SK-N-SH treated with all-trans-retinoic acid at 6 μM for 48 hours (cell line): ENCODE results near the gene ROM1.
A peak's percentile ranks its signal among the peaks of the same experiment; 100 is the strongest.

Experiments
- ATAC-seq: fragments of 200-7000 bp; cut with Tn5 transposase; 3 replicates; pipeline ENCODE4 v1.9.1; 2020; ENCODE audit warnings: mild to moderate bottlenecking, moderate library complexity
- ARNTL ChIP-seq: fragments of 450-650 bp; formaldehyde crosslinking; IDR thresholded peaks from 2 replicates; pipeline ENCODE4 v1.5.0; 2020; ENCODE audit warnings: low read depth, mild to moderate bottlenecking, moderate library complexity, borderline replicate concordance
- BACH2 ChIP-seq: fragments of 250-450 bp; sonication (Bioruptor Pico); IDR thresholded peaks from 2 replicates; pipeline ENCODE4 v1.9.0; 2021; ENCODE audit warnings: mild to moderate bottlenecking, borderline replicate concordance
- CSRNP3 ChIP-seq: fragments of 250-450 bp; sonication (Bioruptor Pico); IDR thresholded peaks from 2 replicates; pipeline ENCODE4 v1.5.1; 2021; ENCODE audit warnings: mild to moderate bottlenecking, moderate library complexity
- GLIS3 ChIP-seq: fragments of 250-450 bp; sonication (Bioruptor Pico); IDR thresholded peaks from 2 replicates; pipeline ENCODE4 v1.5.0; 2020; ENCODE audit warnings: mild to moderate bottlenecking, moderate library complexity
- ISL1 ChIP-seq: fragments of 250-450 bp; sonication (Bioruptor Pico); IDR thresholded peaks from 2 replicates; pipeline ENCODE4 v2.1.2; 2022; ENCODE audit warnings: mild to moderate bottlenecking, moderate library complexity
- OSR1 ChIP-seq: fragments of 250-450 bp; sonication (Bioruptor Pico); IDR thresholded peaks from 2 replicates; pipeline ENCODE4 v1.8.0; 2022; ENCODE audit warnings: moderate library complexity, mild to moderate bottlenecking, inconsistent platforms
- PPARA ChIP-seq: fragments of 250-450 bp; sonication (Bioruptor Pico); IDR thresholded peaks from 2 replicates; pipeline ENCODE4 v1.5.0; 2020; ENCODE audit warnings: mild to moderate bottlenecking, borderline replicate concordance
- RARB ChIP-seq: fragments of 250-450 bp; sonication (Bioruptor Pico); IDR thresholded peaks from 2 replicates; pipeline ENCODE4 v1.8.0; 2021; ENCODE audit warnings: mild to moderate bottlenecking, moderate library complexity
- SNAI2 ChIP-seq: fragments of 250-450 bp; sonication (Bioruptor Pico); IDR thresholded peaks from 2 replicates; pipeline ENCODE4 v1.5.0; 2020; ENCODE audit warnings: mild to moderate bottlenecking, moderate library complexity
- TCF4 ChIP-seq: fragments of 250-450 bp; sonication (Bioruptor Pico); IDR thresholded peaks from 2 replicates; pipeline ENCODE4 v1.8.0; 2021; ENCODE audit warnings: mild to moderate bottlenecking, moderate library complexity, borderline replicate concordance
- TOX ChIP-seq: fragments of 250-450 bp; sonication (Bioruptor Pico); IDR thresholded peaks from 2 replicates; pipeline ENCODE4 v1.8.0; 2021; ENCODE audit warnings: mild to moderate bottlenecking, moderate library complexity, borderline replicate concordance
- TSHZ2 ChIP-seq: fragments of 250-450 bp; sonication (Bioruptor Pico); IDR thresholded peaks from 2 replicates; pipeline ENCODE4 v1.5.0; 2020; ENCODE audit warnings: mild to moderate bottlenecking, moderate library complexity
- ZC3H10 ChIP-seq: fragments of 250-450 bp; sonication (Bioruptor Pico); IDR thresholded peaks from 2 replicates; pipeline ENCODE4 v1.5.1; 2021; ENCODE audit warnings: mild to moderate bottlenecking, moderate library complexity
- ZFP3 ChIP-seq: fragments of 250-450 bp; sonication (Bioruptor Pico); IDR thresholded peaks from 2 replicates; pipeline ENCODE4 v1.5.0; 2020; ENCODE audit warnings: mild to moderate bottlenecking, moderate library complexity
- ZFP30 ChIP-seq: fragments of 450-650 bp; formaldehyde crosslinking; IDR thresholded peaks from 2 replicates; pipeline ENCODE4 v1.5.0; 2022; ENCODE audit warnings: mild to moderate bottlenecking, moderate library complexity
- ZNF565 ChIP-seq: fragments of 450-650 bp; formaldehyde crosslinking; conservative IDR thresholded peaks from 2 replicates; pipeline ENCODE4 v1.5.0; 2020; ENCODE audit warnings: low read depth, mild to moderate bottlenecking, moderate library complexity
- ZNF70 ChIP-seq: fragments of 450-650 bp; formaldehyde crosslinking; IDR thresholded peaks from 2 replicates; pipeline ENCODE4 v1.5.0; 2020; ENCODE audit warnings: mild to moderate bottlenecking, moderate library complexity
- ZNF8 ChIP-seq: fragments of 450-650 bp; formaldehyde crosslinking; IDR thresholded peaks from 2 replicates; pipeline ENCODE4 v1.5.0; 2020; ENCODE audit warnings: mild to moderate bottlenecking, moderate library complexity
- TF ChIP-seq, protein P1 (sequence below): fragments of 250-450 bp; sonication (Bioruptor Pico); IDR thresholded peaks from 2 replicates; pipeline ENCODE4 v1.5.1; 2020; ENCODE audit warnings: low read depth, mild to moderate bottlenecking, moderate library complexity
- TF ChIP-seq, protein P2 (sequence below): fragments of 250-450 bp; sonication (Bioruptor Pico); IDR thresholded peaks from 2 replicates; pipeline ENCODE4 v1.8.0; 2020; ENCODE audit warnings: mild to moderate bottlenecking, moderate library complexity, borderline replicate concordance
- TF ChIP-seq, protein P3 (sequence below): fragments of 250-450 bp; sonication (Bioruptor Pico); IDR thresholded peaks from 2 replicates; pipeline ENCODE4 v1.8.0; 2021; ENCODE audit warnings: low read depth, mild to moderate bottlenecking, moderate library complexity, borderline replicate concordance

ROM1 gene

DNA sequence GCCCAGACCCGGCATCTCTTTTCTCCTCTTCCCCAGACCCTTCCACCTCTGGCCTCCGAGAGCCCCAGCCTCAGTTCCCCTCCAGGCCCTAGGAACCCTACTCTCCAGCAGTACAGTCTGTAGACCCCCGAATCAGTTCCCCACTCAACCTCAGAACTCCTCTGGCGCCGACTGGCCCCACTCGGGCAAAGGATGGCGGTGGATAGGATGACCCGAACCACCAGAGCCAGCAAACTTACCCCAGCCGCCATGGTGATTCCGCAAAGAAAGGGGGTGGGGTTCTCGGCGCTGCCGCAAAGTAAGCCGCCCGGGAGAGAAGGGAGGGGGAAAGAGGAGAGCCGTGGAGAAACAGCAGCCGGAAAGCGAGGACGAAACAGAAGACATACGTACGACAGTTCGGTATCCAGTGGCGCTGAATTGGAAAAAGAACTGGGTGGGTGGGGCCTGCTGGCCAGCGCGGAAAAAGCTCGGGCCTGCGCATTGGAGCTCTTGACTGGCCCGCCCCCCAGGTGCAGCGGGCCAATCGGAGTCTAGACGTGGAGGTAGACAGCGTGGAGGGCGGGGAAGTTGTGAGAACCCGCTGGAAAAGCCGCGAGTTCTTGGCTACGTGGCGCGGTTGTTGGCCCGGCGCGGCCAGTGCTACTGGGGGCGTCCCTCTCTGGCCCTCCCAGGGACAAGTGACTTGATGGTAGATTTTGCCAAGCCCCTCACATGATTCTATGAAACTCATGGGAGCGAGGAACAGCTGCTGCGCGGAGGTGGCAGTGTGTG, 39.3 kb upstream of the ROM1 start, which contains the start of gene EEF1G:
EEF1G (minus strand) TSS at position 300 of the 771 bp plus-strand sequence; CDS start at position 251, 49 bp downstream.
- peak; percentile 94 for ATAC-seq
- TF ChIP-seq TCF4 (CRISPR knock-in tag), result no peak
- TF ChIP-seq ZNF565, result no peak
- TF ChIP-seq, protein P1, sequence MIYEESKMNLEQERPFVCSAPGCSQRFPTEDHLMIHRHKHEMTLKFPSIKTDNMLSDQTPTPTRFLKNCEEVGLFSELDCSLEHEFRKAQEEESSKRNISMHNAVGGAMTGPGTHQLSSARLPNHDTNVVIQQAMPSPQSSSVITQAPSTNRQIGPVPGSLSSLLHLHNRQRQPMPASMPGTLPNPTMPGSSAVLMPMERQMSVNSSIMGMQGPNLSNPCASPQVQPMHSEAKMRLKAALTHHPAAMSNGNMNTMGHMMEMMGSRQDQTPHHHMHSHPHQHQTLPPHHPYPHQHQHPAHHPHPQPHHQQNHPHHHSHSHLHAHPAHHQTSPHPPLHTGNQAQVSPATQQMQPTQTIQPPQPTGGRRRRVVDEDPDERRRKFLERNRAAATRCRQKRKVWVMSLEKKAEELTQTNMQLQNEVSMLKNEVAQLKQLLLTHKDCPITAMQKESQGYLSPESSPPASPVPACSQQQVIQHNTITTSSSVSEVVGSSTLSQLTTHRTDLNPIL (CRISPR knock-in tag), result no peak
- no peak for TF ChIP-seq PPARA
- no peak for TF ChIP-seq ZFP3 (CRISPR knock-in tag)
- no peak for TF ChIP-seq SNAI2 (CRISPR knock-in tag)
- no peak for TF ChIP-seq BACH2 (CRISPR knock-in tag)
- no peak for TF ChIP-seq ZC3H10 (CRISPR knock-in tag)
- TF ChIP-seq ZFP30 (CRISPR knock-in tag), result no peak
- TF ChIP-seq OSR1 (CRISPR knock-in tag), result no peak

- TF ChIP-seq RARB (CRISPR knock-in tag), result no peak
- TF ChIP-seq TOX, result no peak
- ATAC-seq, result peak; percentile 37
Observed at GRCh38 chr11:62574363-62575071, 38.5 kb upstream of the ROM1 start.

GRCh38 chr11:62575156-62575555, 37.9 kb upstream of the ROM1 start:
- no peak for ATAC-seq
- TF ChIP-seq ARNTL (CRISPR knock-in tag) (no peak), ZNF8 (CRISPR knock-in tag) (no peak)

GRCh38 chr11:62575837-62576236, 37.2 kb upstream of the ROM1 start:
- no peak for ATAC-seq
- TF ChIP-seq GLIS3 (CRISPR knock-in tag), result no peak
- TF ChIP-seq CSRNP3 (CRISPR knock-in tag), result no peak
- no peak for TF ChIP-seq ZNF565
- no peak for TF ChIP-seq TOX
- TF ChIP-seq, protein P2, sequence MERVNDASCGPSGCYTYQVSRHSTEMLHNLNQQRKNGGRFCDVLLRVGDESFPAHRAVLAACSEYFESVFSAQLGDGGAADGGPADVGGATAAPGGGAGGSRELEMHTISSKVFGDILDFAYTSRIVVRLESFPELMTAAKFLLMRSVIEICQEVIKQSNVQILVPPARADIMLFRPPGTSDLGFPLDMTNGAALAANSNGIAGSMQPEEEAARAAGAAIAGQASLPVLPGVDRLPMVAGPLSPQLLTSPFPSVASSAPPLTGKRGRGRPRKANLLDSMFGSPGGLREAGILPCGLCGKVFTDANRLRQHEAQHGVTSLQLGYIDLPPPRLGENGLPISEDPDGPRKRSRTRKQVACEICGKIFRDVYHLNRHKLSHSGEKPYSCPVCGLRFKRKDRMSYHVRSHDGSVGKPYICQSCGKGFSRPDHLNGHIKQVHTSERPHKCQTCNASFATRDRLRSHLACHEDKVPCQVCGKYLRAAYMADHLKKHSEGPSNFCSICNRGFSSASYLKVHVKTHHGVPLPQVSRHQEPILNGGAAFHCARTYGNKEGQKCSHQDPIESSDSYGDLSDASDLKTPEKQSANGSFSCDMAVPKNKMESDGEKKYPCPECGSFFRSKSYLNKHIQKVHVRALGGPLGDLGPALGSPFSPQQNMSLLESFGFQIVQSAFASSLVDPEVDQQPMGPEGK (CRISPR knock-in tag), result no peak
- TF ChIP-seq, protein P1 (CRISPR knock-in tag), result no peak
- no peak for TF ChIP-seq OSR1 (CRISPR knock-in tag)
- no peak for TF ChIP-seq ZNF70 (CRISPR knock-in tag)
- no peak for TF ChIP-seq ZFP3 (CRISPR knock-in tag)
- TF ChIP-seq SNAI2 (CRISPR knock-in tag), result no peak
- TF ChIP-seq ZNF8 (CRISPR knock-in tag), result no peak
- no peak for TF ChIP-seq ISL1 (CRISPR knock-in tag)
- TF ChIP-seq, protein P3, sequence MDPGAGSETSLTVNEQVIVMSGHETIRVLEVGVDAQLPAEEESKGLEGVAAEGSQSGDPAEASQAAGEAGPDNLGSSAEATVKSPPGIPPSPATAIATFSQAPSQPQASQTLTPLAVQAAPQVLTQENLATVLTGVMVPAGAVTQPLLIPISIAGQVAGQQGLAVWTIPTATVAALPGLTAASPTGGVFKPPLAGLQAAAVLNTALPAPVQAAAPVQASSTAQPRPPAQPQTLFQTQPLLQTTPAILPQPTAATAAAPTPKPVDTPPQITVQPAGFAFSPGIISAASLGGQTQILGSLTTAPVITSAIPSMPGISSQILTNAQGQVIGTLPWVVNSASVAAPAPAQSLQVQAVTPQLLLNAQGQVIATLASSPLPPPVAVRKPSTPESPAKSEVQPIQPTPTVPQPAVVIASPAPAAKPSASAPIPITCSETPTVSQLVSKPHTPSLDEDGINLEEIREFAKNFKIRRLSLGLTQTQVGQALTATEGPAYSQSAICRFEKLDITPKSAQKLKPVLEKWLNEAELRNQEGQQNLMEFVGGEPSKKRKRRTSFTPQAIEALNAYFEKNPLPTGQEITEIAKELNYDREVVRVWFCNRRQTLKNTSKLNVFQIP (CRISPR knock-in tag), result no peak
- TF ChIP-seq PPARA, result no peak
- no peak for TF ChIP-seq BACH2 (CRISPR knock-in tag)
- no peak for TF ChIP-seq RARB (CRISPR knock-in tag)
- no peak for TF ChIP-seq ZFP30 (CRISPR knock-in tag)
- no peak for TF ChIP-seq TSHZ2 (CRISPR knock-in tag)
